ENCODE data around the gene ANKRD33B. TPM values are rescaled to one million over a fixed set of nuclear protein-coding genes. Genes with fewer than 3 reads are reported as not detected.

Gene ANKRD33B
- polyA plus RNA-seq, 3 donors, result 0.05 TPM; not detected in 2

GRCh38 chr5:10667431-10668057 is 103.7 kb downstream of the ANKRD33B start:
- 100% methylated on average over 1 of the region's 6 CpGs for WGBS (ENCODE audit: insufficient coverage)
- Histone ChIP-seq H3K9ac (ENCODE audit: insufficient read depth, low read length, poor library complexity, severe bottlenecking) (no peak overlapping the region), H3K36me3 (replicated peaks in 1 of 2; ENCODE audit: control insufficient read depth in 1 of 2, insufficient read depth in 2 of 2, low read length in 2 of 2) (no peaks in the 10 kb centered on the region), H2AFZ (ENCODE audit: insufficient read depth, low read depth, low read length, poor library complexity, severe bottlenecking) (no peak overlapping the region), H3K79me2 (ENCODE audit: insufficient read depth, low read length) (no peaks in the 10 kb centered on the region), H3K9me3 (replicated peaks in 1 of 2; ENCODE audit: control insufficient read depth in 1 of 2, insufficient read depth in 1 of 2, low read length in 2 of 2) (no peaks in the 10 kb centered on the region), H3K27me3 (ENCODE audit: control insufficient read depth in 2 of 2, insufficient read depth in 2 of 2, low read length in 2 of 2) (no peaks in the 10 kb centered on the region), H3K4me2 (replicated peaks; ENCODE audit: extremely low read depth, low read length, poor library complexity, severe bottlenecking) (no peak overlapping the region), H3K27ac (ENCODE audit: low read depth in 1 of 2, low read length in 2 of 2) (no peak overlapping the region), H3K4me1 (ENCODE audit: control insufficient read depth in 1 of 2, insufficient read depth in 2 of 2, low read length in 2 of 2) (peaks cover 16 to 17% of the 10 kb centered on the region in 2 donors), H3K4me3 (replicated peaks in 1 of 3; ENCODE audit: low read depth in 2 of 3, low read length in 3 of 3) (no peak overlapping the region), H4K20me1 (ENCODE audit: insufficient read depth, low read length) (no peaks in the 10 kb centered on the region)
- H3K36me3 Mint-ChIP-seq, result no peaks in the 10 kb centered on the region
- DNase-seq, result no peak
- no peak overlapping the region for H3K4me3 Mint-ChIP-seq
- no peak for TF ChIP-seq CTCF (IDR thresholded peaks at IDR 0.05)
- H3K27ac Mint-ChIP-seq, result peak overlapping the region in 1 of 7 donors; percentile 64
- H3K9me3 Mint-ChIP-seq, result peaks cover 0 to 4% (median 0%) of the 10 kb centered on the region in 7 donors
- H3K4me1 Mint-ChIP-seq, result peaks cover 17% of the 10 kb centered on the region
- intact Hi-C loops (cut with micrococcal nuclease), result no loop called here
- peaks cover 0 to 4% (median 1%) of the 10 kb centered on the region in 3 donors for H3K27me3 Mint-ChIP-seq (ENCODE audit: low read depth in 3 of 3)

- no peaks in the 10 kb centered on the region for H3K9me3 ChIP-seq (replicated peaks in 1 of 2; ENCODE audit: control insufficient read depth in 1 of 2, insufficient read depth in 1 of 2, low read length in 2 of 2)
- no peak overlapping the region for H3K4me3 ChIP-seq (replicated peaks in 1 of 3; ENCODE audit: low read depth in 2 of 3, low read length in 3 of 3)
- intact Hi-C loops (cut with micrococcal nuclease), result no loop called here
- no peak overlapping the region for H3K27ac Mint-ChIP-seq
- H3K4me2 ChIP-seq (replicated peaks; ENCODE audit: extremely low read depth, low read length, poor library complexity, severe bottlenecking), result no peak overlapping the region
- WGBS (ENCODE audit: insufficient coverage), result 100% methylated on average over 4 of the region's 4 CpGs
- H3K36me3 Mint-ChIP-seq, result no peaks in the 10 kb centered on the region
- H3K4me3 Mint-ChIP-seq, result no peak overlapping the region
- peaks cover 8 to 11% of the 10 kb centered on the region in 2 donors for H3K4me1 ChIP-seq (ENCODE audit: control insufficient read depth in 1 of 2, insufficient read depth in 2 of 2, low read length in 2 of 2)
- no peaks in the 10 kb centered on the region for H3K36me3 ChIP-seq (replicated peaks in 1 of 2; ENCODE audit: control insufficient read depth in 1 of 2, insufficient read depth in 2 of 2, low read length in 2 of 2)
- peaks cover 12% of the 10 kb centered on the region for H3K4me1 Mint-ChIP-seq
- H3K9ac ChIP-seq (ENCODE audit: insufficient read depth, low read length, poor library complexity, severe bottlenecking), result no peak overlapping the region
- TF ChIP-seq CTCF (IDR thresholded peaks at IDR 0.05), result no peak
- H3K9me3 Mint-ChIP-seq, result peaks cover 0 to 2% (median 0%) of the 10 kb centered on the region in 7 donors
- no peak overlapping the region for H3K27ac ChIP-seq (ENCODE audit: low read depth in 1 of 2, low read length in 2 of 2)
- no peaks in the 10 kb centered on the region for H4K20me1 ChIP-seq (ENCODE audit: insufficient read depth, low read length)
- no peak overlapping the region for H2AFZ ChIP-seq (ENCODE audit: insufficient read depth, low read depth, low read length, poor library complexity, severe bottlenecking)
- no peaks in the 10 kb centered on the region for H3K27me3 ChIP-seq (ENCODE audit: control insufficient read depth in 2 of 2, insufficient read depth in 2 of 2, low read length in 2 of 2)
- H3K27me3 Mint-ChIP-seq (ENCODE audit: low read depth in 3 of 3), result peaks cover 0 to 3% (median 2%) of the 10 kb centered on the region in 3 donors
- no peaks in the 10 kb centered on the region for H3K79me2 ChIP-seq (ENCODE audit: insufficient read depth, low read length)
- DNase-seq, result no peak
Measured at GRCh38 chr5:10668697-10669096, 104.8 kb downstream of the ANKRD33B start.

Data from CD14-positive monocyte (primary cell).